A549 (cell line): ENCODE measurements around the gene VIT.

ENCODE experiments used
- CTCF ChIP-seq: fragments of >200 bp; sonication (Bioruptor Twin); formaldehyde crosslinking; IDR thresholded peaks from 3 replicates; pipeline ENCODE4 v1.5.1; 2016
- HOXA7 ChIP-seq: fragments of 250-450 bp; sonication (Bioruptor Pico); IDR thresholded peaks from 2 replicates; pipeline ENCODE4 v1.5.0; 2020; ENCODE audit warnings: mild to moderate bottlenecking, moderate library complexity
- MAX ChIP-seq: IDR thresholded peaks from 2 replicates; pipeline ENCODE4 v1.6.1; 2012

- TF ChIP-seq CTCF (no peak), HOXA7 (CRISPR knock-in tag) (no peak), MAX (no peak)
These were observed 66.4 kb downstream of the VIT start for GRCh38 chr2:36762764-36763490.
